ENCODE measurements around the gene PHC2. TPM values are rescaled to one million over a fixed set of nuclear protein-coding genes. Genes with fewer than 3 reads are reported as not detected.

PHC2 gene
- total RNA-seq, 1 experiment from 2014 or later = 9.4 TPM

GRCh38 chr1:33286451-33287185 is 144.3 kb downstream of the PHC2 start:
- Mint-ChIP-seq H3K9me3 (no peaks in the 10 kb centered on the region; a peak in 1 of 5 replicates), H3K4me1 (no peaks in the 10 kb centered on the region), H3K36me3 (ENCODE audit: insufficient read depth in 1 of 3, low read depth in 3 of 3) (peaks cover 19 to 39% (median 36%) of the 10 kb centered on the region in 3 experiments; a peak in 6 of 7 replicates), H3K27ac (no peak overlapping the region; a peak in 1 of 7 replicates), H3K27me3 (ENCODE audit: low read depth) (no peaks in the 10 kb centered on the region; the same call in 1 of the 2 replicates), H3K4me3 (no peak overlapping the region)
- Histone ChIP-seq H3K4ac (ENCODE audit: low read depth, low read length) (no peak overlapping the region), H3K14ac (ENCODE audit: insufficient read depth, low read length) (no peak overlapping the region), H3K4me2 (ENCODE audit: insufficient read depth, insufficient read length, low read length) (no peak overlapping the region), H2AFZ (ENCODE audit: low read length) (no peak overlapping the region), H3K79me2 (ENCODE audit: insufficient read depth, low read length) (no peaks in the 10 kb centered on the region), H3T11ph (ENCODE audit: low read length) (no peak overlapping the region), H2BK15ac (ENCODE audit: low read depth, low read length) (no peak overlapping the region), H3K56ac (ENCODE audit: insufficient read length, low read depth, low read length) (no peak overlapping the region), H2BK120ac (ENCODE audit: low read depth, low read length, poor library complexity, severe bottlenecking) (no peak overlapping the region), H3K79me1 (ENCODE audit: insufficient read depth, low read depth, low read length, poor library complexity, severe bottlenecking) (no peaks in the 10 kb centered on the region), H3K9ac (ENCODE audit: extremely low read depth, insufficient read length, low read length) (no peak overlapping the region), H4K20me1 (ENCODE audit: control insufficient read depth, insufficient read depth, insufficient read length) (no peaks in the 10 kb centered on the region), H3K27me3 (ENCODE audit: insufficient read depth, low read length) (no peaks in the 10 kb centered on the region), H3K18ac (ENCODE audit: insufficient read length, low read depth, low read length) (no peak overlapping the region), H2BK12ac (ENCODE audit: insufficient read length, low read depth, low read length) (no peak overlapping the region), H3K23me2 (ENCODE audit: insufficient read length, low read depth, low read length, poor library complexity, severe bottlenecking) (no peaks in the 10 kb centered on the region), H3K27ac (ENCODE audit: insufficient read length, low read depth, low read length) (no peak overlapping the region), H3K23ac (ENCODE audit: insufficient read length, low read depth, low read length) (no peak overlapping the region), H4K5ac (ENCODE audit: insufficient read length, low read depth, low read length) (no peak overlapping the region), H3K4me1 (ENCODE audit: insufficient read depth, low read length) (no peaks in the 10 kb centered on the region), H2BK5ac (ENCODE audit: insufficient read length, low read length) (no peak overlapping the region), H2BK20ac (ENCODE audit: low read depth, low read length, poor library complexity, severe bottlenecking) (no peak overlapping the region), H3K9me3 (ENCODE audit: control insufficient read depth, low read depth, low read length) (no peaks in the 10 kb centered on the region), H2AK5ac (ENCODE audit: insufficient read length, low read length) (no peak overlapping the region), H4K8ac (replicated peaks; ENCODE audit: insufficient read length, low read depth, low read length) (no peak overlapping the region), H4K91ac (ENCODE audit: insufficient read length, low read depth, low read length) (no peak overlapping the region)
- WGBS (ENCODE audit: extremely low coverage, insufficient read length, low lambda C conversion rate) = no CpG with 5 or more reads among the region's 8 CpGs
- TF ChIP-seq CTCF (conservative IDR thresholded peaks at IDR 0.05) = no peak
- DNase-seq = no peak

All from H9 (cell line).